HG02763 (cell line): ENCODE measurements around the gene RNLS.
"Not testable (repeated sequence)": the region's sequence is repeated elsewhere in the genome, so short reads cannot be mapped to it uniquely, and the experiment has no call there.

Experiments used
- ATAC-seq: cut with Tn5 transposase; IDR thresholded peaks from one replicate; pipeline ENCODE4 v1.9.1; 2021; ENCODE audit warnings: mild to moderate bottlenecking, moderate library complexity; ENCODE audit not compliant: unreplicated experiment

RNLS gene

GRCh38 chr10:88525371-88526069 lies 57.6 kb downstream of the RNLS start:
- ATAC-seq: no peak

DNA sequence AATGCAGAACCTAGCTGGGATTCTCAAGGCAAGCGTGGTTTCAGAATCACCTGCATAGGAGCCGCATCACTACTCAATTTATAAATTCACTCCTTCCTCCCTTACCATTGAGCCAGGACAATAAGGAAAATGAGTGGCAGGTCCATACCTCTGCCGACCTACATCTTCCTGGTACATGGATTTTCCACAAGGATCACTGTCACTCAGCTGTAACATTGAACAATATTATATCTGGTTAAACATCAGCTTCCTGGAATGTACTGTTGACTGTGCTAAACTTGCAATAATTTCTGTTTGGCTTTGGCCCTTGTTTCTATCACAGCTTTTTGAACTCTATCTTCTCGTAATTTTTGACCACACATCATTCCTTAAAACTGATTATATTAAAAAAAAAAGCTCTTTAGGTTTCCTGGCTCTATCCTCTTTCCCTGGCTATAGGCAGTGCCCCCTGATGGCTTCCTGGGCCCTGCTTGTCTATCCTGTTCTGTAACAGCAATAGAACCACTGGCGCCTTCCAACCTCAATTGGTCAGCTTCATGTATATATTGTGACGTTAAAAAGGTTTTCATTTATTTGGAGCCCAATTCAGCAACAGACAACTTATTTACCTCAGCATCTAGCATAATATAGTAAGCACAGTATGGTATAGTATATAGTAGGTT lies 59.2 kb downstream of the RNLS start:
- no peak for ATAC-seq

DNA sequence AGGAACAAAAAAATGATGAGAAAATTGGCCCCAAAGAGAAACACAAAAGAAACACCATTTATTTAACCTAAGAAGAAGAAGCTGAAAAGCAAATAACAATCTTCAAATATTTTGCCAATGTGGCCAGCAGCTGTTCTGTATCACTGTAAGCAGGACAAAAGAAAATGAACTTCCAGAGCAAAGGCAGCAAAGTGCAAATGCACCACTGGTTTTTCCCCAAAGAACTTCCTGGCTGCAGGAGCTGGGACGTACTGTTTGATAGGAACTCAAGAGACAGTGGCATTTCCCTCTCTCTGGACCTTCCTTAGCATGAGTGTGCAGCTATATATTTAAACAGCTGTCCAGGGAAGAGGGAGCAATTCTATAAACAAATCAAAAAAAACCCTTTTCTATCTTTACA lies 60.4 kb downstream of the RNLS start:
- no peak for ATAC-seq

DNA sequence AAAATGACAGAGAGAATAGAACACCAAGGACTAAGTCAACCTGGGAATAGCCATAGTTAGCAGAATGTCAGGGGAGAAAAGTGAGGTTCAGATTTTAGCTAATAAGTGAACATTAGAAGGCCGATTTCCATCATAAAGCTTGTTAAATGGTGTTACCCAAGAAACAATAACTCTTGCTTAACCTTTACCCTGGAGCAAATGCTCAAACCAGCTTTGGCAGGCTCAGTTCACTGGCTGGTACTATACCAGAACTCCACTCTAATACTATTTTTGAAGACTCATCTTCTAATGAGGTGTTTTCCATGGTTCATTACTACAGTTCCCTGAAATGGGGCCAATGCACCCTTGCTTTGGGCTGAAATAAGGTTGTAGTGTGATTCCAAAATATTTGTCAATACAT lies 61.3 kb downstream of the RNLS start:
- no peak for ATAC-seq

DNA sequence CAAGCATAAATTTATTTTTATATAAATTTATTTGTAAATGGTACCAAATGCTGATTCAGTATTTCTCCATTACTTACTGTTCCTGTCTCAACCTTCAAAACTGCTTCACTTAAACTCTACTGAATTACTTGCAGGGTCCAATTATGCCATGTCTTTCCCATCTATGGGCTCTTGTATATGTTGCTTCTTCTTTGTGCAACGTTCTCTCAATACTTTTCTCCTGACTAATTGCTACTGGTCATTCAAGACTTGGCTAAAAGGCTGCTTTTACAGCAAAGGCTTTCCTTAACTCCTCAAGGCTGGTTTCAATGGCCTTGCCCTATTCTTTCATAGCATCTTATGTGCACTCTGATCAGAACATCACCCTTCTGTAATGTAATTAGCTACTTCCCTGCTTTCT lies 67.9 kb downstream of the RNLS start:
- ATAC-seq: no peak

DNA sequence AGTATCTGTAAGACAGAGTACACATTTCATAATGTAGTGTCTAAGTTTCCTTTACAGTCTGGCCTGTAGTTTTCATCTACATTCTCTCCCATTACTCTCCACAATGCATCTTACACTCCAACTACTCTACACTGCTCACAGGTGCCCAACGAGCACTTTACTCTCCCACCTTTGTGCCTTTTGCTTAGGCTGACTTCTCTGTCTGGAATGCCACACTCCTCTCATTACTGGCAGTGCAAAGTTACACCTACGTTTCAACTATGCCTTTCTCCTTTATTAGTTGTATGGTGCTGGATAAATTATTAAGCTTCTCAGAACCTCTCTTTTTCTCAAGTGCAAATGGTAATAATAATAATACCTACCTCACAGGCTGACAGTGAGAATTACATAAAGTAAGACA lies 70.5 kb downstream of the RNLS start:
- no peak for ATAC-seq

DNA sequence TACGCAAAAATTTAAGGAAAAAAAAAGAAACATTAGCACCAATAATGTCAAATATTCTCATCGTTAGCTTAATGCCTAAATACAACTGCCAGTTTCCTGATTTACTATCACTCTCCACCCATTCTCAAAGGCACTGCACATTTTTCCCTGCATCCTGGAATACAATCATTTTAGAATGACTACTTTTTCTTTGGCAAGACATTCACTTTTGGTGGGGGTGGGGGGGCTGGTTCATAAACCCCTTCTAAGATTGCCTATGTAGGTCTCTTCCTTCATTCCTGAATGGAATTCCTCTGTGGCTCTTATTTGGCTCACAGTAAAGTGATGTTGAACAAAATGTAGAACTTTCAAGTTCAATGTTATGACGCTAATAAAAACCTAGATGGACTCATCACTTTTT lies 74.3 kb downstream of the RNLS start:
- ATAC-seq: no peak

GRCh38 chr10:88507826-88508453 lies 75.2 kb downstream of the RNLS start:
- no peak for ATAC-seq

DNA sequence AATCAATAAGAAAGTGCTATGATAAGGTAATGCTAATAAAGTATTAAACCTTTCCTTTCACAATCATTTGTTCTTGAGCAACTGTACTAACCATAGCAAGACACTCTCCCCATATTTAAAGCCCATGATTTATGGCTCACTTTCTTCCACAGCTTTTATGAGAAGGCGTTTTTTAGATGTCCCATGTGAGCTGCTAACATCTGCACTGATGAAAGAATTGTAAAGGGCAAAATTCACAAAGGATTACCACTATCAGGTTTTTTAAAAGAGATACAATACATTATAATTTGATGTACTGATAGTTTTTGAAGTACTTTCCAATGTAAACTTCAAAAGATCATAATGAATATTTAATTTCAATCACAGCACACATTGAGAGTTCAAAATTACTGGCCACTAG lies 75.7 kb downstream of the RNLS start:
- no peak for ATAC-seq

- no peak for ATAC-seq
These were observed 77.4 kb downstream of the RNLS start for GRCh38 chr10:88505680-88506215.

GRCh38 chr10:88505265-88505664 lies 77.9 kb downstream of the RNLS start:
- ATAC-seq: no peak

DNA sequence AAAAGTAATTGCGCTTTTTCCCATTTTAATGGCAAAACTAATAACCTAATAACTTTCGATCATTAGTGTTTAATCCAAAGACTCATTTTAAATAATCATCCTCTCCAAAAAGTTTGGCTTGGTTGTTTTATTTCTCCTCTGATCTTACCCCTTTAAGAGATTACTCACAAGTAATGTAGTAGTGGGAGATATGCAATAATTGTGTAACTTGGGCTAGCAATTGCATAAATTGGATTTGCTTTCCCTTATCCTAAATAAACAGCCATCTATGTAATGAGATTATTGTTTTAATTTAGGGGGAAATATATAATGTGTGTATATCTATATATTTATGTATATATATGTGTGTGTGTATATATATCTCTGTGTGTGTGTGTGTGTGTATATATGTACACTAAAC lies 82.5 kb downstream of the RNLS start:
- no peak for ATAC-seq

GRCh38 chr10:88499569-88500470 lies 83.3 kb downstream of the RNLS start:
- ATAC-seq: no peak

GRCh38 chr10:88497913-88498312 lies 85.2 kb downstream of the RNLS start:
- no peak for ATAC-seq

DNA sequence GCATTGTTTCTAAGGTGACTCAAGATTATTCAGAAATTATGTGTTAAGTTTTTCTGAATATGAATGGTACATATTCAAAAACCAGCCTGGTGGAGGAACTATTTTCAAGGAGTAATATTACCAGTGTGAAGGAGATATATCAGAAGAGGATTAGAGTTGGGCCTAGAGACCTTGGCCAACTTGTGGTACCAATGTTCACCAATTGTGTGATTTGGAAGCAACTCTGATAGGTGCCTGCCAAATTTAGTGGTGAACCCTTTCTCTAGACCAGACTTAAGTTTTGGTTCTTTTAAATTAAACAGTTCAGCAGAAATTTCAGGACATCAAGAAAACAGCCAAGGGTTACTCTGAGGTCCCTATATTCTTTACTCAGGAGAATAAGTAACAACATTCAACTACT lies 88.6 kb downstream of the RNLS start:
- no peak for ATAC-seq

DNA sequence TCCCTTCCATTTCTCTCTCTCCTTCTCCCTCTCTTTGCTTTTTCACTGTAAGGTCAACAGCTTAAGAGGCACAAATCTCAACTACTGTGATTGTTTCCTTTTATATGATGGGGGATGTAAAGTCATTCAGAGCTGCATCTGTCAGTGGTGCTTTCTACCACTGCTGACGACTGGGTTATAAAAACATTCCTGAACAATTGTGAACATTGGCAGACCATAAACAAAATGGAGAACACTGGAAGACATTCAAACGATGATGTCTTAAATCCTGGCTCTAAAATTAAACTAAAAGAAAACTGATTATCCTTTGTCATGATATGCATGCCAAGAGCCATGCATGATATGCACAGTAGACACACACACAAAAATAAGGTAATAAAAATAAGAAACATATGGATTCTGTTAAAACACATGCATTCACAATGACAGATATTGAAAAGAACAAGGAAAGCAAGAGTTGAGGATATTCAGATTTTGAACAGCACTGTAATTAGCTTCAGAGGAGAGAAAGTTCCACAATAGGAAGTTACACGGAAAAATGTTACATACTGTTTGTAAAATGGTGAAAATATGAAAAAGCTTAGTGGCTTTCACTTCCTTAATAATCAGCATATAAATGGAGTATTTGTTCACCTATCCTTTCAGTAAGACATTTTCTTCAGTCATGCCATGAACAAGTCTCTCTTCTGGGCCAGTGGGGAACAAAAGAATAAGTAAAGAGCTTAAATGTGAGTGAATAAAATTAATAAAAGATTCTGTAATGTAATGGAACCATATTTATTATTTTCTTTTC lies 89.2 kb downstream of the RNLS start:
- no peak for ATAC-seq

DNA sequence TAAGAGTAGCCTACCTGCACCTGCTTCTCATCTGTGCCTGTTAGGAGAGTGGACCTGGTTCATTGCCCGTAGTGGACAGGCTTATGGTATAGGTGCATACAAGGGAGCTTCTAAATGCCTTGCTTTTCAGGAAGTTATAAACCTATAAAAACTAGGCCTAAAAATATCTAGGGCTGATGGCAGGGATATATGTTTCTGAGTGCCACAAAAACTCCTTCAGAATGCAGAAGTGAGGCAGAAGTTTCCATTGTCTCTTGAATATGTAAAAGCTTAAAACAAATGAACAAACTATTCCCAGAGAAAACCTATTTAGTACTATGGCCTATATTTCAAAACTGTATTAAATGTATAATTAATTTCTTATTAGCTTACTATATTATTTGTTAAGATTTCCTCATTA lies 91.8 kb downstream of the RNLS start:
- no peak for ATAC-seq

DNA sequence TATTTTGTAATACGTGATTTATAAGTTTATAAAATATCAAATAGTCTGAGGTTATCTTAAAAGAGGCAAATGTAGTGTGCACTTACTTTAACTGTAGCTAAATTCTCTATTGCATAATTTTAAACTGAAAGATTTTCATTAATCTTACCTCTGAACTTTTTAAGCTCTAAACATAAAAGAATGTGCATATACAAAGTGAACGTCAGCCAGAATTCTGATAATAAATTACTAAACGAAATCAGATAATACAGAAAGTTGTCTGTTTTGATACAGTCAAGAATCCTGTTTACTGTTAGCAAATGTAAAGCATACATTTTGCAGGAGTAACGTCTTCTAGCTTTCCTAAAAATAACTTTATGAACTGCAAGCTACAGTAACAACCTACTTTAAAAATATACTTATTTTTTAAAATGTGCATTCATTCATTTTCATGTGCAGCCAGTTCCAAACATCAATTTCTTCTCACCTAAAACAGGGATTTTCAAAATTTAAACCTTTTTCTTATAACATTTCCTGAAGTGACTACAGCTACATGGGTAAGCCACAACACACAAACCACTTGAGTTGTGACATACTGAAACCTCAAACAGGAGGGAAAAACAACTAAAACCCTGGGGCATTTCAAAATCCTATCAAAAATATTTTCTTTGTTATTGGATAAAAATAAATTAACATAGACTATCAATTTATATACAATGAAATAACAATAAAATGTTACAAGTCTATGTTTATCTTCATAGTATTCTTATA lies 92.7 kb downstream of the RNLS start:
- no peak for ATAC-seq

DNA sequence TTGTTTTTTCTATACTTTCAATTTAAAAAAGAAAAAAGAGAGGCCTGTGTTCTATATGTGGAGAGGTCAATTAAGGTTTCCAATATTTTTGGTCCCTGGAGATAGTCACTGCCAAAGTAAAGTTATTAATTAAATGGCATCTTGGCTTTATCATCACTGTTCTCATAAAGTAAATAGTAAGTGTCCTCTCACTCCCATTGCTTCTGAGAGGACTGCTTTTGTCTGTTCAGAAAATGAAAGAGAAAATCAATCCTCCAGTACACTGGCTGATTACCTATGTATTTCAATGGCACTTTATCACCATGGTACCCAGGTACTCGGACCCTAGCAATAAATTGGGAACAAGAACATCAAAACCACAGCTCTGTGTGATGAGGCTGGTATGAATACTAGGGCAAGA lies 94.0 kb downstream of the RNLS start:
- no peak for ATAC-seq

DNA sequence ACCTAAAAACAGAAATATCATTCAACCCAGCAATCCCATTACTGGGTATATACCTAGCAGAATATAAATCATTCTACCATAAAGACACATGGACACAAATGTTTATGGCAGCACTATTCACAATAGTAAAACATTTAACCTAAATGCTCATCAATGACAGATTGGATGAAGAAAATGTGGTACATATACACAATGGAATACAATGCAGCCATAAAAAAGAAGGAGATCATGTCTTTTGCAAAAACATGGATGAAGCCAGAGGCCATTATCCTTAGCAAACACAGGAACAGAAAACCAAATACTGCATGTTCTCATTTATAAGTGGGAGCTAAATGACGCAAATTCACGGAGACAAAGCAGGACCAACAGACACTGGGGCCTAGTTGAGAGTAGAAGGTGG lies 96.3 kb downstream of the RNLS start:
- ATAC-seq: not testable (repeated sequence)
